Endometrial microvascular endothelial cells (primary cell): ENCODE data around the gene BARX1. TPM values are rescaled to one million over a fixed set of nuclear protein-coding genes. Genes with fewer than 3 reads are reported as not detected.

Source experiments
- in situ Hi-C: cut with HindIII; loops from 2 replicates; pipeline ENCODE4 v1.10.0; 2017; ENCODE audit warnings: low sequenced_read_pairs, low pct_unique_long_range_greater_than_20kb; ENCODE audit errors: inconsistent ontology term
- total RNA-seq: library from RNA; depleted of rRNA; stranded (reverse); fragments of >200 nt; gene quantifications from one replicate; pipeline ENCODE4 v1.2.3, GENCODE V29; 2015; ENCODE audit errors: inconsistent ontology term

Gene BARX1
- total RNA-seq, 1 donor from 2014 or later, result not detected

- in situ Hi-C loops, result no loop called here
Observed at GRCh38 chr9:93954434-93955061, 607 bp downstream of the BARX1 start.

DNA sequence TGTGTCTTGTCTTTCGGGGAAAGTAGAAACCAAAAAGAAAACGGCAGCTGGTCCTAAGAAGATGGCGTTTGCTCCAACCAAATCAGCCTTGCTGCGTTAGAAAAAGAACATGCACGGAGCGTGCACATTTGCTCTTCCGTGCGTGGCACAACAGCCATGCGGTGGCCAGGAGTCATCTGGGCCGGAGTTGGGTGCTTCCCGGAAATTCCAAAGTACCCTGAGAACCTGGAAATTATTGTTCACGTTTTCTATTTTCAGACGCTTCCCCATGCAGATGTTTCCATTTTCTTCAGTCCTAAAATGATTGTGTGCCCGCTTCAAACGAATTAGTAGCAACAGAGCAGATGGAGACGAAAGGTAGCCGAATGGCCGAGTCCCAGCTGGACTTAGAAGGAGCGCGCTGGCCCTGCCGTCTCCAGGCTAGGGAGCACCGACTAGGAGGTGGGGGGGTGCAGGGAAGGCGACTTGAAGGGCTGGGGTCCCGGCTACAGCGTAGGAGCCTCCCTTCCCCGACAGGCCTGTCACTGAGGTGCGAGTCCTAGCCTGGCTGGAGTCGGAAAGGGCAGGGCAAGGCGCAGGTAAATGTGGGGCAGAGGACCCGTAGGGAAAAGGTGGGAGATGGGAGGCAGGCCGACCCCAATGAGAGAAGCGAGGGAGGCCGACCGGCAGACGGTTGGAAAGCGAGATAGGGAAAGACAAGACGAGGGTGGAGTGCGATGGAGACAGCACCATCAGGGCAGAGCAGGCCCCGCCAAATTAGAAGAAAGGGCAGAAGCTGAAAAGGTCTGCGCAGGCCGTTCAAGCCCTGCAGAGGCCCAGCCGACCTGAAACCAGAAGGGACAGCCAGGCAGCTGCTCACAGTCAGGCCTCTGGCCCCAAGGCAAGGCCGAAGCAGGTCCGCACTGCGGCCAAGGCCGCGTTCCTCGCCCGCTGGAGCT is 1.4 kb downstream of the BARX1 start:
- in situ Hi-C loops, result no loop called here

DNA sequence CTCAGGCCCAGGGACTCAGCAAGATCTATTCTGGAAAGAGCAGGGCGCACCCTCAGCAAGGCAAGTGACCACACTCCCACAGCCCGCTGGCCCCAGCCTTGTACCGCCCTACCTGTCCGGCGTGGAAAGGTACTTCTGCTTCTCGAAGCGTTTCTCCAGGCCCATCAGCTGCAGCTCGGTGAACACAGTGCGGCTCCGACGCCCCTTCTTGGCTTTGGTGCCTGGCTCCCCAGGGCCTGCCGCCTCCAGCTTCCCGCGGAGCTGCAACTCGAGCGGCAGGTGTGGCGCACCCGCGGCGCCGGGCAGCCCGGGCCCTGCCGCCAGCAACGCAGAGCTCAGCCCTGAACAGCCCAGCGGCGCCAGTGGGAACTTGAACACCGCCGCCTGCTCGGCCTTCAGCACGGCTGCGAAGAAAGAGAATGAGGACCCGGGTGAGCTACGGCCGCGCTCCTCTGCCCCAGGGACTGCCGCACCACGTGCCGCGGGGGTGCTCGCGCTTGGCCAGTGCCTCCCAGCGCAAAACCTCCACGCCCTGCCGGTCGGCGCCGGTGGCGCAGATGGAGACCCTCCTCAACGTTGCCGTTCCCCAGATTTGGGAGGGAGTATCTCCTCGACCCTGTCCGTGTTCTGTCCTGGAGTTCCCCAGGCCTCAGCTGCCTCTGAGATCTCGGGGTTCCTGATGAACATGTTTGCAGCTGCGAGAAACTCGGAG is 2.2 kb downstream of the BARX1 start:
- in situ Hi-C loops, result no loop called here

GRCh38 chr9:93952119-93952783 is 2.9 kb downstream of the BARX1 start:
- in situ Hi-C loops, result no loop called here

DNA sequence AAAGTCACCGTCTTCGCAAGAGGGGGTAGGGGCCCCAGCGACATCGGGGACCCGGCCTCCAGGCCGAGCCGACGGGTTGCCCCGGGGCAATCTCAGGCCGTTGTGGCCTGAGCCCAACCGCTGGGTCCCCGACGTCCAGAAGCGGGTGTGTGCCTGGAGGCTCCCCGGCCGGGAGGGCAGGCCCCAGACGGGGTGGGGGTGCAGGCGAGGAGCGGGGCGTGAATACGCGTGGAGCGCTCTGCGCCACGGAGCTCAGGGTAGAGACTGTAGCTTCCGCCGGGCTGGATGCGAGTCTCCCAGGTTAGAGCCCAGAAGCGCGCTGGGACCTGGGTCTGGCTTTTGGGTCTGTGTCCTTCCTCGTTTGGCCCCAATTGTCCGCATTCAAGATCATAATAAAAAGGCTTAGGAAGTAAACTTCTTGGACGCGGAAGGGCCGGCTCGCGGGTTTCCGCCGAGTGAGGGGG is 3.5 kb downstream of the BARX1 start:
- in situ Hi-C loops, result no loop called here

- in situ Hi-C loops, result no loop called here
Observed at GRCh38 chr9:93950619-93951601, 4.2 kb downstream of the BARX1 start.

GRCh38 chr9:93949694-93950449 is 5.3 kb downstream of the BARX1 start:
- in situ Hi-C loops, result no loop called here

DNA sequence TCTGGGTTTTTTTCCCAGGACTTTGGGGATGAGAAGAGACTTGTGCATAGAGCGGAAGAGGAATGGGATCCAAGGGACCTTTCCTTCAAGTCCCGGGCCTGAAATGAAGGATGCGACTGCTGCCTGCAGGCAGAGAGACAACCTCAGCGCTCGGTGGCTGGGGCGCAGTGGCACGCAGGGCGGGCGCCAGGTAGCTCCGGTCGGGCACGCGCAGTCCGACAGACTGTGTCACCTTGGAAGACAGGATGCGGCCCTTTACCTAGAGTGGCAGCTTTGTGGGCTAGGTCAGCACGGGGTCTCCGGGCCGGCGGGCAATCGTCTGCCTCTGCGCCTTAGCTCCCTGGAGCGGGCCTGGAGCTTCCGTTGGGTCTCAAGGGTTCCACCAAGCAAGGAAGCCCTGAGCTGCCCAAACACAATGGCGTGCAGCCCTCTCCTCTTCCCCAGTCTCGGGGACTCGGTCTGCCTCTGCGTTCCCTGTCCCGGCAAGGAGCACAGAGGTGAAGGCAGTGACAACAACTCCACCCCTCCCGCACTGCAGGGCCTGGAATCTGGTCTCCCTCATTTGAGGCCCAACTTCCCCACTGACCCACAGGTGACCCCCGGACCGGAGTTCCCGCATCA is 6.0 kb downstream of the BARX1 start:
- in situ Hi-C loops, result no loop called here

GRCh38 chr9:93948441-93949072 is 6.6 kb downstream of the BARX1 start:
- in situ Hi-C loops, result no loop called here

- in situ Hi-C loops, result no loop called here
Observed at GRCh38 chr9:93947409-93948070, 7.6 kb downstream of the BARX1 start.

- in situ Hi-C loops, result no loop called here
Observed at GRCh38 chr9:93946338-93946712, 8.8 kb downstream of the BARX1 start.

DNA sequence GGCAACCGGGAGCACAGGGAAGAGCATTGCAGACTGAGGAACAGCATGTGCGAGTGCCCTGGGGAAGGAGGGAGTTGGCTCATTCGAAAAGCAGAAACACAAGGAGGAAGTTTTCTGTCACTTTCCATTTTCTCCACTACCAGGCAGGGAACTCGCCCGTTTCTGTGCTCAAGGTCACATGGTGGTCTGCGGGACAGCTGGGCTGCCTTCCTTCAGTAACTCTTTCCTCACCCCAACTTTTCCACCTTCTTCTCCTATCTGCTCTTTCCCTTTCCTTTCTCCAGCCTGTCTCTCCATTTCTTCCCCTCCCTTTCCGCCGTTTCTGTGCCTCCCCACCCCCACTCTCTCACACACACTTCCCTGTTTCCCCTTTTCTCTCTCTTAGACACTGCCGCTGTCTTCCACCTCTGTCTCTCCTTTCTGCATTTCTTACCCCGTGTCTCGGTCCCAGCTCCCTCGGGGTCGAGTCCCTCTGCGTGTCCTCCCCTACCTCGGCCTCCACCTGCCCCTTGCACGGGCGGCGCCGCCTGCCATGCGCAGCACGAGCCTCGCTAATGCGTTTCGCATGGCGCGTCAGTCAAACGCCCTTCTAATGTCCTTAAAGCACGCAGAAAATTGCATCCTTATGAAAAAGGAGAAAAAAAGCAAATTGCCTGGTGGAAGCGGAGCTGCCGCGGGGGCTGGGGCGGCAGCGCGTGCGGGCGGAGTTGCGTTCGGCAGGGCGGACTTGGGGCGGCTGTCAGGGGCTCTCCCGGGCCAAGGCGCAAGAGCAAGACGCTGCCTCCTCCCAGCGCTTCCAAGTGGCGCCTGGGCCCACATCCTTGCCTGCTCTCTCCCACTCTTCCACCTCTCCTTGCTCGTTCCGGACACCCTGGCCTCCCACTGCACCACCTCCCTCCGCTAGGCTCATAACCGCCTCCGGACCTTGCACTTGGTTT is 9.5 kb downstream of the BARX1 start:
- in situ Hi-C loops, result no loop called here

- in situ Hi-C loops, result no loop called here
Observed at GRCh38 chr9:93944011-93944410, 11.1 kb downstream of the BARX1 start.

GRCh38 chr9:93942161-93942560 is 13.0 kb downstream of the BARX1 start:
- in situ Hi-C loops, result no loop called here

DNA sequence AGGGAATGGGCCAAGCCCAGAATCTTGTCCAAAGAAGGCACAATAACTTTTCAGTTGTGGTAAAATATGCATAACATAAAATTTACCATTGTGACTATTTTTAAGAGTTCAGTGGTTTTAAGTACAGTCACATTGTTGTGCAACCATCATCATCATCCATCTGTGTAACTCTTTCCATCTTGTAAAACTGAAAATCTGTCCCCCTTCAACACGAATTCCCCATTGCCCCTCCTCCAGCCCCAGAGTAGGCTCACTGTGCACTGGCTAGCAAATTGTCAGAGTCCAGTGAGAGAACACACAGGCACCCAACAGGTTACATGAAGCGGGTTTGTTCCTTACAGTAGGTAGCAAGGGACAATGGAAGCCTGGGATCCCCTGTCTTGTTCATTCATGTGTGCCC is 13.7 kb downstream of the BARX1 start:
- in situ Hi-C loops, result no loop called here
